Islet of Langerhans (tissue), 1 donor: ENCODE results near the gene SMARCA1.

ENCODE experiments used
- FAIRE-seq: peaks from one replicate; lab custom pipeline; 2011; peaks lifted over from hg19 to GRCh38; lab: Jason Lieb, UNC

The SMARCA1 gene

DNA sequence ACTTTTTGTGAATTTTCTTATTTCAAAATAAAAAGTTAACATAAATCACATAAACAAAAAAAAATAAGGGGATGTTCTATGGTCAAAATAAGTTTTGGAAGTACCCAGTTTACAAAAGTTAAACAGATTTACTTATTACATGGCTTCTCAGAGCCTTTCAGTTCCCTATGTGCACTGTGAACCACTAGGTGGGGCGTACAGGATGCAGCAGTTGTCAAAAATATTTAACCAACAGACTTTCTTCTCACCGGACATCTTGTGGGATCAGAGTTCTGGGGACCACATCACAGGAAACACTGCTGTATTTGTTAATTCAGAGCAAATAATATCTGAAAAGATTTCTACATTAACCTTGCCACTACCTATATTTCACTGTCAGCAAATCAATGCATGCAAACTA is 74.1 kb downstream of the SMARCA1 start:
- FAIRE-seq: no peak

DNA sequence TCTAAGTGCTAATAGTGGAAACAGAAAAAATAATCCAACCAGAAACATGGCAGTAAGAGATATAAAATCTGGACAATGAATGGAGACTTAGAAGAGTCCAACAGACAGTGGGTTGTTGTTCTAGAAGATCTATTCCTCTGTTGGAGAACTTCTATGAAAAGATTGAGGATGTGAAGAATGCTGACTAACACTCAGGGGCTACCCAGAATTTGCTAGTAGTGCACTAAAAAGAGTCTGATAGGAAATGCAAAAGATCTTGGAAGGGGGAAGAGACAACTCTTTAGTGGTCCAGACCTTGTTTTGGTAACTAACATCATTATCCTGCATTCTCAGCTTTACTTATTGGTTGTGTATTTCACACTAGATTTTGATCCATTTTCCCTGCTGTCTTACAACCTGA is 77.9 kb downstream of the SMARCA1 start:
- FAIRE-seq: no peak

DNA sequence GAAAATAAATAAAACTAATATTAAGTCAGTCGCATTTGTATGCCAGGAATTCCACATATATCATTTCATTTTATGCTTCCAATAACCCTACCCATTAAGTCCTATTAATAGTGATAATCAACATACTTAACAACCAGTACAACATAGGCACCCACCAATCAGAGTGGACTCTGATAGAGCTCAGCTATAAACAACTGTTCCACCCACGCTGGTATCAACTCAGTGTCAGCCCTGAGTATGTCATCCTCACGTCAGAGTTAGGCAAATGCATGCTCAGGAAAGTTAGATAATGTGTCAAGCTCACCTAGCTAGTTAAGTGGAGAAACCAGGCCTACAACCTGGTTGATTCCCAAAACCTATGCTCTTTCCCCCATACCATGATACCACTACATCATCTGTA is 89.3 kb downstream of the SMARCA1 start:
- no peak for FAIRE-seq

GRCh38 chrX:129433461-129433860 is 89.8 kb downstream of the SMARCA1 start:
- FAIRE-seq: no peak

DNA sequence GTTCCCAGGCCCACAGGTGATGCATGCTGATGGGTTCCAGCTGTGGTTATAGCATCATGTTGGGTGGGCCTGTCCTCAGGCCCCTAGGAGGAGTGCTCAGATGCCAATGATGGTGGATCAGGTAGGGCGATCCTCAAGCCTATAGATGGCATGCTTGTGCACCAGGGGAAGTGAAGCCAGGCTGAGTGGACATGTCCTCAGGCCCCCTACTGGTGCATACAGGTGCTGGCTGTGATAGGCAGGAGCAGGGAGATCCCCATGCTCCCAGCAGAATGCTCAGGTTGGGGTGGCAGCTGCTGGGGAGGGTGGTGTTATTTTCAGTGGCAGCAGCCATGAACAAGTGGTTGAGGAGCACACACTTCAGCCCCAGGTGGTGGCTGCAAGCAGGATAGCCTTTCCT is 96.0 kb downstream of the SMARCA1 start:
- FAIRE-seq: no peak

- FAIRE-seq: no peak
Measured at GRCh38 chrX:129423191-129423590, 100.1 kb downstream of the SMARCA1 start.

DNA sequence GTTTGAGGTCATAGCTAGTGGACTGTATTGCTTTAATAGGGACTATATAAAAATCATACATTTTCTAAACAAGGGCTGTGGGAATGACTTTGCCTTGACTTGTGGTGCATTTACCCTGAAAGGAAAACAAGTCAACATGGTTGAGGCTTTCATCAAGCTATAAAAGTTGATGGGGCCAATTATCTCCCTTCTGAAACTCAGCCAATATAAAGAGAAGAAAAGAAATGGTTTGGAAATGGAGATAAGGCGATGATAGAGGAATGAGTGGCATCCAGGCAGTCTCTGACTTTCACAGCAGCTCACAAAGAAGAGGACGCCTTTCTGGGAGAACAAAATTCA is 118.7 kb downstream of the SMARCA1 start:
- no peak for FAIRE-seq

- FAIRE-seq: no peak
Measured at GRCh38 chrX:129403974-129404669, 119.2 kb downstream of the SMARCA1 start.
